Natural killer cell treated with Interleukin-12 subunit alpha and Interleukin-12 subunit beta and Interleukin-15 and Interleukin-18, amount 100 ng/mL, for 72 hours (primary cell): ENCODE data around the gene PRDM2. TPM values are rescaled to one million over a fixed set of nuclear protein-coding genes. Genes with fewer than 3 reads are reported as not detected.

Experiments used
- ATAC-seq, 2 donors: fragments of 150-1000 bp; cut with Tn5 transposase in 1 of 2; sonication (Bioruptor Pico), chemical (Tn5 transposase) in 1 of 2; 2 replicates each; pipeline ENCODE4 v1.10.0; 2021
- DNase-seq: peaks from one replicate; pipeline ENCODE4 v3.0.0; 2022; ENCODE audit warnings: low spot score
- H3K27ac Mint-ChIP-seq, 2 donors: 1 replicate in 1 of 2; 2 replicates in 1 of 2; pipeline ENCODE4 v1.8.0; 2022; ENCODE audit warnings: mixed read lengths in 2 of 2, mild to moderate bottlenecking in 1 of 2, moderate library complexity in 1 of 2
- H3K27me3 Mint-ChIP-seq, 2 donors: 1 replicate in 1 of 2; 2 replicates in 1 of 2; pipeline ENCODE4 v1.8.0; 2022; ENCODE audit warnings: mixed read lengths in 2 of 2
- H3K36me3 Mint-ChIP-seq: one replicate; pipeline ENCODE4 v1.8.0; 2022; ENCODE audit warnings: mixed read lengths
- H3K4me1 Mint-ChIP-seq, 2 donors: 1 replicate in 1 of 2; 2 replicates in 1 of 2; pipeline ENCODE4 v1.8.0; 2022; ENCODE audit warnings: low read depth in 2 of 2, mixed read lengths in 2 of 2, mild to moderate bottlenecking in 1 of 2
- H3K4me3 Mint-ChIP-seq: one replicate; pipeline ENCODE4 v1.8.0; 2022; ENCODE audit warnings: mixed read lengths
- H3K9me3 Mint-ChIP-seq: 2 replicates; pipeline ENCODE4 v1.8.0; 2022; ENCODE audit warnings: mixed read lengths
- total RNA-seq, 2 donors: library from RNA; stranded (reverse); gene quantifications; one replicate each; pipeline ENCODE4 v1.2.3, GENCODE V29; 2022

The PRDM2 gene
- total RNA-seq, 2 donors from 2014 or later, result 80.1 to 91.3 TPM

DNA sequence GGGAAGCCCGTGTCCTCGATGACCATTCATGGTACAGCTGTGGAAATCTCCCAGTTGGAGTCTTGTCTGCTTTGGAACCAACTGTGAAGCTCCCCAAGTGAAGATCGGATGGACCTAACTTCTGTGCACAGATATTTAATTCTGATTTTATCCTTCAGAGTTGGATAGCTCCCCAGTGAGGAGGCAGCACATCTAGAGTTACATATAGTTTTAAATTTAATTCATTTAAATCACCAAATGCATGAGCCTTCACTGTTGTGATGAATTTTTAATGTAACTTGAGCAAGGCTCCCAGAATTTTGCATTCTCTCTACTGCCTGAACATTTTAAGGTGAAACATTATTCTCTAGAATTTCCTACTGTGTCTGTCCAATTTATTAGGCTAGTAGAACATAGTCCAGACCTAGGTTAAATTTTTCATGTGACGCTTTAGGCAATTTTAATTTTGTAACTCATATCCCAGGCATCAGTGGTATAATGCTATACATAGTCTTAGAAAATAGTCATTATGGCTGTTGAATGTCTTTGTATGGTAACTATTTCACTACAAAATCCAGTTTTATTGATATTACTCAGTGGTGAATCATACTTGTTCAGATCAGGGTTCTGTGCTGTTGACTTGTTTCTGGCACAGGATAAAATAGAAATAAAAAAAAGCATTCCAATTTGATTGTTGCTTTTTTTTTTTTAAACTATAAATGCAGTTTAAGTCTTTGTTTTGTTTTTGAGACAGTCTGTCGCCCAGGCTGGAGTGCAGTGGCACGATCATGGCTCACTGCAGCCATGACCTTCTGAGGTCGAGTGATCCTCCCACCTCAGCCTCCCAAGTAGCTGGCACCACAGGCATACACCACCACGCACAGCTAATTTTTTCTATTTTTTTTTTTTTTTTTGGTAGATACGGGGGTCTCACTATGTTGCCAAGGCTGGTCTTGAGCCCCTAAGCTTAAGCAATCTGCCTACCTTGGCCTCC, 66.9 kb downstream of the PRDM2 start:
- H3K36me3 Mint-ChIP-seq, result no peaks in the 10 kb centered on the region
- ATAC-seq (peak in 1 of 2 donors; percentile 59), DNase-seq (no peak)
- H3K4me1 Mint-ChIP-seq, result peaks cover 61 to 74% of the 10 kb centered on the region in 2 donors
- H3K9me3 Mint-ChIP-seq, result no peaks in the 10 kb centered on the region
- peak overlapping the region in 1 of 2 donors; percentile 11 for H3K27ac Mint-ChIP-seq
- H3K4me3 Mint-ChIP-seq, result no peak overlapping the region
- no peaks in the 10 kb centered on the region for H3K27me3 Mint-ChIP-seq

DNA sequence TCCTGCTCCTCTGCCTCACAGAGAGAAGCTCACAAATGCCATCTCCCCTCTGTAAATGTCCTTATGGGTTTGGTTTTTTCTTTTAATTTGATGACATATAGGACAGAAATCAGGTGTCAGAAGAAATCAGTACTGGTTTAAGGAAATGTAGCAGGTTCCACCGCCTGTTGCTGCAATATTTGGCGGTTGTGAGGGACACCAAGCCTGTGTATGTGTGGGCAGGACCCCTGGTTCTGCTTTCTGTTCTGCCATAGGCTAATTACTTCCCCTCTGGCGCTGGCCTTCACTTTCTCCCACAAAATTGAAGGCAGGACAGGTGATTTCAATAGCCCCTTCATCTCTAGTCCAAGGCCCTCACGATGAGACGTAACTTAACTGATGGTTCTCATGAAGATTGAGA, 69.2 kb downstream of the PRDM2 start:
- H3K36me3 Mint-ChIP-seq, result no peaks in the 10 kb centered on the region
- H3K27me3 Mint-ChIP-seq, result no peaks in the 10 kb centered on the region
- ATAC-seq (no peak), DNase-seq (no peak)
- no peak overlapping the region for H3K27ac Mint-ChIP-seq
- H3K4me3 Mint-ChIP-seq, result no peak overlapping the region
- H3K4me1 Mint-ChIP-seq, result peaks cover 43 to 57% of the 10 kb centered on the region in 2 donors
- H3K9me3 Mint-ChIP-seq, result no peaks in the 10 kb centered on the region

DNA sequence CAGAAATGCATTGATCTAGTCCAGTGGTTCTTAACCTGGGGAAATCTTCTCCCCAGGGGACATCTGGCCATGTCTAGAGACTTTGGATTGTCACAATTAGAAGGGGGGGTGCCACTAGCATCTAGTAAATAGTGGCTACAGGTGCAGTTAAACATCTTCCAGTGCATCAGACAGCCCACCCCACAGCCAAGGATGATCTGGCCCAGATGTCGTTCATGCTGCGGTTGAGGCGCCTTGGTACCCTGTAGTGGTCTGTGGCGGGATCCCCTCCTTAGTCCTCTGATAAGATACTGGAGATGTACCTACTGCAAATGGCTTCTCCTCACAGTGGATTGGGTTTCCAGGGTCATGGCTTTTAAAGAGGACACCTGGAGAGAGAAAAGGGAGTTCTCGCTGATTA, 69.8 kb downstream of the PRDM2 start:
- DNase-seq (no peak), ATAC-seq (no peak)
- Mint-ChIP-seq H3K27ac (no peak overlapping the region), H3K4me3 (no peak overlapping the region), H3K27me3 (no peaks in the 10 kb centered on the region), H3K4me1 (peaks cover 39 to 51% of the 10 kb centered on the region in 2 donors), H3K9me3 (no peaks in the 10 kb centered on the region), H3K36me3 (no peaks in the 10 kb centered on the region)

DNA sequence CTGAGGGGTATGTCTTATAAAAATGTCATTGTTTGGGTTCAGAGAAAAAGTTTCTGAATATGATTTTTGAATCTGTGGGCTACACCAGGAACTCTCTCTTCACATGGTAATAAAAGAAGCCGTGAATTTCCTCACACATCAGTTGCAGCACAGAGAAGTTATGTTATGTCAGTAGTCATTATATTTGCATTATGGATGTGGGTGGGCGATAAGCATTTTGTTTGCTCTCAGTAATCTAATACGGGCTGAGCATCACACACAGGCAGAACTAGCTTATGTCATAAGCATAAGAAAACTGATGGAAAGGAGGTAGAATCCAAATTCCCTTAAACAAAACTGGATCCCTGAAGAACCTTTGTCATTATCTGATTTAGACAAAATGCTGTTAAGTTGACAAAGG, 70.8 kb downstream of the PRDM2 start:
- DNase-seq (no peak), ATAC-seq (no peak)
- Mint-ChIP-seq H3K4me1 (peaks cover 33 to 44% of the 10 kb centered on the region in 2 donors), H3K9me3 (no peaks in the 10 kb centered on the region), H3K27ac (peak overlapping the region in 1 of 2 donors; percentile 50), H3K27me3 (no peaks in the 10 kb centered on the region), H3K36me3 (no peaks in the 10 kb centered on the region), H3K4me3 (no peak overlapping the region)

DNA sequence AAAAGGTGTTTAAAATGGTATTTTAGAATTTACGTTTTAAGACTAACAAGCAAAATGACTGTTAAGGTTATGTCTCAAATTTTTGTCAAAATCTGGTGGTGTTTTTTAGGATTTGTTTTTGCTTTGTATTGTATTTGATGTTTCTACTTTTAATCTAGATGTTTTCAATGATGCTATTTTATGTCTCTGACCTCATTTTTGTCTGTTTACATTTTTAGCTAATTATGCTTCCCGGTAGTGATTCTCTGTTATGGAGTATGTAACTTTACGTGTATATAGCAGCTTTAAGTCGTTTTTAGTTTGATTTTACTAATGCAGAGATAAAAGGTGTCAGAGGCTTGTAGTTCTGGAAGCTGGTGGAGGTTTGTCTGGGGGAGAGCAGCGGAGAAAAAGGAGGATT, 71.8 kb downstream of the PRDM2 start:
- ATAC-seq (no peak), DNase-seq (no peak)
- H3K36me3 Mint-ChIP-seq, result no peaks in the 10 kb centered on the region
- H3K4me3 Mint-ChIP-seq, result no peak overlapping the region
- no peaks in the 10 kb centered on the region for H3K27me3 Mint-ChIP-seq
- no peaks in the 10 kb centered on the region for H3K9me3 Mint-ChIP-seq
- H3K27ac Mint-ChIP-seq, result peak overlapping the region in 1 of 2 donors; percentile 19
- H3K4me1 Mint-ChIP-seq, result peaks cover 26 to 36% of the 10 kb centered on the region in 2 donors

DNA sequence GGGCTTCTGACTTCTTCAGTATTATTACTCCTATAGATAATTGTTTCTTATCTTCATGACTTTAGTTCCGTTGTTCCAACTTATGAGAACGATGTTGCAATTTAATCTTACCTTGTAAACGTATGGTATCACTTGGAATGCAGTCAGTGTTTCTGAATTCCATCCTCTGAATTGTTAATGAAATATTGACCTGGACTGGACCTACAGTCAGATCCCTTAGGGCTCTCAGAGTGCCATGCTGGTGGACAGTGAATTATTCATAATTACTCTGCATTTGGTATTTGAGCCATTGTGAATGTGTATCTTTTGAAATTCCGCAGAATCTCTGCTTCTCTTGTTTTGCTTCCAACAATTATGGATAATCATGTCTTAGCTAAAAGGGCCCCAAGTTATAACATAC, 72.3 kb downstream of the PRDM2 start:
- Mint-ChIP-seq H3K27me3 (no peaks in the 10 kb centered on the region), H3K36me3 (no peaks in the 10 kb centered on the region), H3K9me3 (no peaks in the 10 kb centered on the region), H3K4me1 (peaks cover 26 to 36% of the 10 kb centered on the region in 2 donors), H3K27ac (no peak overlapping the region), H3K4me3 (no peak overlapping the region)
- ATAC-seq, result no peak
- DNase-seq, result no peak

DNA sequence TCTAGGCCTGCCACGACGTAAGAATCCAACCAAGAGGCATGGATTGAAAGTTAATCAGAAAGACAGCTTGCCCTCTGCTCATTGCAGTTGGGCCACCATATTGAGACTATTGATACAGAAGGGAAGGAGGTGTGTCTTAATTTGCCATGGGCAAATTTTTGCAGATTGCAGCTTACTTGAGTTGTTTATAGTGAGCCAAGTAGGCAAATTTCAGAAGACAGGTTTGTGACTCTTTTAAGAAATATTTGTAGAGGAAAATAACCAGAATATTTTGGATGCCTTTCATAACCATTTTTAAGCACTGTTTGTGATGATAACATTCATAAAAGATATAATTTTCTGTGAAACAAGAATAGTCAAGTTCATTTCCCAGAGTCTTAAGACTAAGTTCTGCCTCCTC, 74.1 kb downstream of the PRDM2 start:
- H3K9me3 Mint-ChIP-seq, result no peaks in the 10 kb centered on the region
- no peak for DNase-seq
- no peak for ATAC-seq
- no peak overlapping the region for H3K4me3 Mint-ChIP-seq
- H3K27me3 Mint-ChIP-seq, result no peaks in the 10 kb centered on the region
- H3K36me3 Mint-ChIP-seq, result peaks cover 16% of the 10 kb centered on the region
- peaks cover 26 to 33% of the 10 kb centered on the region in 2 donors for H3K4me1 Mint-ChIP-seq
- no peak overlapping the region for H3K27ac Mint-ChIP-seq

DNA sequence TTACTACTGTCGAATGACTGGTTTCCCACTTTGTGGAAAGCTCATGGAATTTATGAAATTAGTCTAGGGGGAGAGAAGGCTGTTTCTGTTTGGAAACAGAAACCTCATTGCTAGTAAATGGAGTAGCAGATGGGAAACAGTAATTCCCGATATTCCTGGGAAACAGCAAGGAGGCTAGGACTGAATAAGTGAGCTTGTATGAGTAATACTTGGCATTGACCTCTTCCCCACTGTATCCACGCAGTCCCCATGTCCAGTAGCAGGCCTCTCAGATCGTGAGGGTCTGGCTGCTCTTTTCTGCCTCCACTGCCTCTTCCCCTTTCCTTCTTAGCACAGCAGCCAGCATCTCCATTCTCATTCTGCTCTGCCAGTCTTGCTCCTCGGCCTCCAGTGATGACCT, 75.5 kb downstream of the PRDM2 start:
- ATAC-seq (no peak), DNase-seq (no peak)
- Mint-ChIP-seq H3K4me1 (peaks cover 18 to 22% of the 10 kb centered on the region in 2 donors), H3K27ac (no peak overlapping the region), H3K4me3 (no peak overlapping the region), H3K36me3 (peaks cover 21% of the 10 kb centered on the region), H3K9me3 (no peaks in the 10 kb centered on the region), H3K27me3 (no peaks in the 10 kb centered on the region)

DNA sequence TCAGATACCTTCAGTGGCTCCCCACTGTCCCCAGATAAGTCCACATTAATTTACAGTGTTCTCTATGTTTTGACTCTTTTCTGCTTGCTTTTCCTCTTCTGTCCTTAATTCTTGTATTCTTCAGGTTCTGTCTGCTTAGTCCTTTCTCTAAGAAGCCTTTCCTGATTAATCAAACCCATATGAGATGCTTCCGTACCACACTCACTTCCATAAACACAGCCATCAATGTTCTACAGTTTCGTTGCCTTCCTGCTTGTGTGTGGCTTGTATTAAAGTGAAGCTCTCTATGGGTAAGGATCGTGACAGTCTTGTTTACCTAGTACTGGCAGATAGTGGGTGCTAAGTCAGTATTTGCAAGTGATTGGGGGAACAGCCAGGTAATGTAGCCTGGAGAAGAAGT, 75.9 kb downstream of the PRDM2 start:
- no peaks in the 10 kb centered on the region for H3K27me3 Mint-ChIP-seq
- DNase-seq, result no peak
- no peak for ATAC-seq
- no peaks in the 10 kb centered on the region for H3K9me3 Mint-ChIP-seq
- peaks cover 18 to 19% of the 10 kb centered on the region in 2 donors for H3K4me1 Mint-ChIP-seq
- H3K27ac Mint-ChIP-seq, result no peak overlapping the region
- H3K4me3 Mint-ChIP-seq, result no peak overlapping the region
- peaks cover 24% of the 10 kb centered on the region for H3K36me3 Mint-ChIP-seq

DNA sequence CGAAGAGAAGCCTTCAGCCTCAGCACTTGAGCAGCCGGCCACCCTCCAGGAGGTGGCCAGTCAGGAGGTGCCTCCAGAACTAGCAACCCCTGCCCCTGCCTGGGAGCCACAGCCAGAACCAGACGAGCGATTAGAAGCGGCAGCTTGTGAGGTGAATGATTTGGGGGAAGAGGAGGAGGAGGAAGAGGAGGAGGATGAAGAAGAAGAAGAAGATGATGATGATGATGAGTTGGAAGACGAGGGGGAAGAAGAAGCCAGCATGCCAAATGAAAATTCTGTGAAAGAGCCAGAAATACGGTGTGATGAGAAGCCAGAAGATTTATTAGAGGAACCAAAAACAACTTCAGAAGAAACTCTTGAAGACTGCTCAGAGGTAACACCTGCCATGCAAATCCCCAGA, 78.4 kb downstream of the PRDM2 start:
- no peak for DNase-seq
- no peak overlapping the region for H3K27ac Mint-ChIP-seq
- H3K4me3 Mint-ChIP-seq, result no peak overlapping the region
- H3K4me1 Mint-ChIP-seq, result peaks cover 17 to 32% of the 10 kb centered on the region in 2 donors
- peaks cover 34% of the 10 kb centered on the region for H3K36me3 Mint-ChIP-seq
- ATAC-seq, result no peak
- no peaks in the 10 kb centered on the region for H3K9me3 Mint-ChIP-seq
- no peaks in the 10 kb centered on the region for H3K27me3 Mint-ChIP-seq

DNA sequence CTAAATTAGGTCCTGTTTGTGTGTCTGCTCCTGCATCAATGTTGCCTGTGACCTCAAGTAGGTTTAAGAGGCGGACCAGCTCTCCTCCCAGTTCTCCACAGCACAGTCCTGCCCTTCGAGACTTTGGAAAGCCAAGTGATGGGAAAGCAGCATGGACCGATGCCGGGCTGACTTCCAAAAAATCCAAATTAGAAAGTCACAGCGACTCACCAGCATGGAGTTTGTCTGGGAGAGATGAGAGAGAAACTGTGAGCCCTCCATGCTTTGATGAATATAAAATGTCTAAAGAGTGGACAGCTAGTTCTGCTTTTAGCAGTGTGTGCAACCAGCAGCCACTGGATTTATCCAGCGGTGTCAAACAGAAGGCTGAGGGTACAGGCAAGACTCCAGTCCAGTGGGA, 79.9 kb downstream of the PRDM2 start:
- H3K36me3 Mint-ChIP-seq, result peaks cover 34% of the 10 kb centered on the region
- DNase-seq (no peak), ATAC-seq (no peak)
- H3K27ac Mint-ChIP-seq, result no peak overlapping the region
- no peaks in the 10 kb centered on the region for H3K27me3 Mint-ChIP-seq
- no peak overlapping the region for H3K4me3 Mint-ChIP-seq
- peaks cover 28 to 43% of the 10 kb centered on the region in 2 donors for H3K4me1 Mint-ChIP-seq
- no peaks in the 10 kb centered on the region for H3K9me3 Mint-ChIP-seq

DNA sequence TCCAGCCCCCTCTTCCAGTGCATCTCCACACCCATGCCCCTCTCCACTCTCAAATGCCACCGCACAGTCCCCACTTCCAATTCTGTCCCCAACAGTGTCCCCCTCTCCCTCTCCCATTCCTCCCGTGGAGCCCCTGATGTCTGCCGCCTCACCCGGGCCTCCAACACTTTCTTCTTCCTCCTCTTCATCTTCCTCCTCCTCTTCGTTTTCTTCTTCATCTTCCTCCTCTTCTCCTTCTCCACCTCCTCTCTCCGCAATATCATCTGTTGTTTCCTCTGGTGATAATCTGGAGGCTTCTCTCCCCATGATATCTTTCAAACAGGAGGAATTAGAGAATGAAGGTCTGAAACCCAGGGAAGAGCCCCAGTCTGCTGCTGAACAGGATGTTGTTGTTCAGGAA, 80.8 kb downstream of the PRDM2 start:
- DNase-seq, result no peak
- H3K27ac Mint-ChIP-seq, result peak overlapping the region in 1 of 2 donors; percentile 3
- H3K9me3 Mint-ChIP-seq, result no peaks in the 10 kb centered on the region
- peaks cover 28 to 47% of the 10 kb centered on the region in 2 donors for H3K4me1 Mint-ChIP-seq
- H3K4me3 Mint-ChIP-seq, result no peak overlapping the region
- no peak for ATAC-seq
- no peaks in the 10 kb centered on the region for H3K27me3 Mint-ChIP-seq
- H3K36me3 Mint-ChIP-seq, result peaks cover 34% of the 10 kb centered on the region

DNA sequence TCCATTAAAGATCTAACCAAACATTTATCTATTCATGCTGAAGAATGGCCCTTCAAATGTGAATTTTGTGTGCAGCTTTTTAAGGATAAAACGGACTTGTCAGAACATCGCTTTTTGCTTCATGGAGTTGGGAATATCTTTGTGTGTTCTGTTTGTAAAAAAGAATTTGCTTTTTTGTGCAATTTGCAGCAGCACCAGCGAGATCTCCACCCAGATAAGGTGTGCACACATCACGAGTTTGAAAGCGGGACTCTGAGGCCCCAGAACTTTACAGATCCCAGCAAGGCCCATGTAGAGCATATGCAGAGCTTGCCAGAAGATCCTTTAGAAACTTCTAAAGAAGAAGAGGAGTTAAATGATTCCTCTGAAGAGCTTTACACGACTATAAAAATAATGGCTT, 81.2 kb downstream of the PRDM2 start:
- H3K4me3 Mint-ChIP-seq, result no peak overlapping the region
- H3K9me3 Mint-ChIP-seq, result no peaks in the 10 kb centered on the region
- peak overlapping the region in 1 of 2 donors; percentile 3 for H3K27ac Mint-ChIP-seq
- DNase-seq, result no peak
- H3K4me1 Mint-ChIP-seq, result peaks cover 31 to 50% of the 10 kb centered on the region in 2 donors
- ATAC-seq, result no peak
- H3K36me3 Mint-ChIP-seq, result peaks cover 35% of the 10 kb centered on the region
- H3K27me3 Mint-ChIP-seq, result no peaks in the 10 kb centered on the region

DNA sequence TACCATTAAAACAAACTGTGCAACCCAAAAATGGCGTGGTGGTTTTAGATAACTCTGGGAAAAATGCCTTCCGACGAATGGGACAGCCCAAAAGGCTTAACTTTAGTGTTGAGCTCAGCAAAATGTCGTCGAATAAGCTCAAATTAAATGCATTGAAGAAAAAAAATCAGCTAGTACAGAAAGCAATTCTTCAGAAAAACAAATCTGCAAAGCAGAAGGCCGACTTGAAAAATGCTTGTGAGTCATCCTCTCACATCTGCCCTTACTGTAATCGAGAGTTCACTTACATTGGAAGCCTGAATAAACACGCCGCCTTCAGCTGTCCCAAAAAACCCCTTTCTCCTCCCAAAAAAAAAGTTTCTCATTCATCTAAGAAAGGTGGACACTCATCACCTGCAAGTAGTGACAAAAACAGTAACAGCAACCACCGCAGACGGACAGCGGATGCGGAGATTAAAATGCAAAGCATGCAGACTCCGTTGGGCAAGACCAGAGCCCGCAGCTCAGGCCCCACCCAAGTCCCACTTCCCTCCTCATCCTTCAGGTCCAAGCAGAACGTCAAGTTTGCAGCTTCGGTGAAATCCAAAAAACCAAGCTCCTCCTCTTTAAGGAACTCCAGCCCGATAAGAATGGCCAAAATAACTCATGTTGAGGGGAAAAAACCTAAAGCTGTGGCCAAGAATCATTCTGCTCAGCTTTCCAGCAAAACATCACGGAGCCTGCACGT, 82.1 kb downstream of the PRDM2 start:
- Mint-ChIP-seq H3K36me3 (peaks cover 39% of the 10 kb centered on the region), H3K27me3 (no peaks in the 10 kb centered on the region), H3K4me1 (peaks cover 34 to 55% of the 10 kb centered on the region in 2 donors), H3K4me3 (no peak overlapping the region), H3K9me3 (no peaks in the 10 kb centered on the region), H3K27ac (peak overlapping the region in 1 of 2 donors; percentile 20)
- DNase-seq (no peak), ATAC-seq (no peak)
